HEK293 (cell line): Measurements from ENCODE around the gene RAB13.
A peak's percentile ranks its signal among the peaks of the same experiment; 100 is the strongest.

ENCODE experiments used
- EGR2 ChIP-seq: fragments of 450-650 bp; formaldehyde crosslinking; IDR thresholded peaks from 2 replicates; pipeline ENCODE4 v1.5.1; 2016; ENCODE audit warnings: low read depth, missing biosample characterization, missing genetic modification characterization
- GLI4 ChIP-seq: fragments of 450-650 bp; formaldehyde crosslinking; IDR thresholded peaks from 2 replicates; pipeline ENCODE4 v1.5.1; 2016; ENCODE audit warnings: missing biosample characterization, missing genetic modification characterization
- KLF17 ChIP-seq: fragments of 450-650 bp; formaldehyde crosslinking; IDR thresholded peaks from 2 replicates; pipeline ENCODE4 v1.5.1; 2016; ENCODE audit warnings: missing biosample characterization, missing genetic modification characterization
- MEIS1 ChIP-seq: sonication (generic); formaldehyde crosslinking; IDR thresholded peaks from 2 replicates; pipeline ENCODE4 v1.8.1; 2022; ENCODE audit warnings: missing genetic modification reagents, mild to moderate bottlenecking, borderline replicate concordance
- PRDM1 ChIP-seq: fragments of 450-650 bp; formaldehyde crosslinking; IDR thresholded peaks from 2 replicates; pipeline ENCODE4; 2016; ENCODE audit warnings: missing biosample characterization, missing genetic modification characterization
- SCRT1 ChIP-seq: fragments of 450-650 bp; formaldehyde crosslinking; IDR thresholded peaks from 2 replicates; pipeline ENCODE4 v1.5.1; 2016; ENCODE audit warnings: missing biosample characterization, missing genetic modification characterization, borderline replicate concordance
- SP3 ChIP-seq: fragments of 450-650 bp; formaldehyde crosslinking; IDR thresholded peaks from 2 replicates; pipeline ENCODE4 v1.5.1; 2016; ENCODE audit warnings: missing biosample characterization, missing genetic modification characterization
- ZBTB26 ChIP-seq: fragments of 450-650 bp; formaldehyde crosslinking; optimal IDR thresholded peaks from 2 replicates; pipeline ENCODE3; 2016; ENCODE audit warnings: missing biosample characterization, mild to moderate bottlenecking, missing genetic modification characterization
- ZBTB6 ChIP-seq: fragments of 450-650 bp; formaldehyde crosslinking; IDR thresholded peaks from 2 replicates; pipeline ENCODE4 v1.5.1; 2017; ENCODE audit warnings: missing biosample characterization, missing genetic modification characterization
- ZNF132 ChIP-seq: fragments of 450-650 bp; formaldehyde crosslinking; IDR thresholded peaks from 2 replicates; pipeline ENCODE4 v1.5.1; 2017; ENCODE audit warnings: missing biosample characterization, missing genetic modification characterization, borderline replicate concordance
- ZNF138 ChIP-seq: fragments of 450-650 bp; formaldehyde crosslinking; IDR thresholded peaks from 2 replicates; pipeline ENCODE4 v1.5.1; 2016; ENCODE audit warnings: missing biosample characterization, missing genetic modification characterization, borderline replicate concordance
- ZNF146 ChIP-seq: fragments of 450-650 bp; formaldehyde crosslinking; IDR thresholded peaks from 2 replicates; pipeline ENCODE4 v1.5.1; 2016; ENCODE audit warnings: missing biosample characterization, missing genetic modification characterization
- ZNF169 ChIP-seq: fragments of 450-650 bp; formaldehyde crosslinking; IDR thresholded peaks from 2 replicates; pipeline ENCODE4 v1.5.1; 2016; ENCODE audit warnings: missing biosample characterization, missing genetic modification characterization
- ZNF23 ChIP-seq: fragments of 450-650 bp; formaldehyde crosslinking; IDR thresholded peaks from 2 replicates; pipeline ENCODE4 v1.5.1; 2016; ENCODE audit warnings: missing biosample characterization, missing genetic modification characterization, borderline replicate concordance
- ZNF24 ChIP-seq: fragments of 450-650 bp; formaldehyde crosslinking; IDR thresholded peaks from 2 replicates; pipeline ENCODE4 v1.5.1; 2016; ENCODE audit warnings: missing biosample characterization, missing genetic modification characterization
- ZNF274 ChIP-seq, 2 experiments: fragments of 200-500 bp in 1 of 2; fragments of 450-650 bp in 1 of 2; sonication (Bioruptor generic) in 1 of 2; formaldehyde crosslinking in 1 of 2; IDR thresholded peaks; 2 replicates each; pipeline versions ENCODE4 v1.5.1 to v1.6.1; 2014 to 2016; ENCODE audit warnings: borderline replicate concordance in 1 of 2, inconsistent platforms in 1 of 2, low read length in 1 of 2, missing biosample characterization in 1 of 2, missing genetic modification characterization in 1 of 2
- ZNF335 ChIP-seq: fragments of 450-650 bp; formaldehyde crosslinking; conservative IDR thresholded peaks from 2 replicates; pipeline ENCODE4 v1.5.1; 2016; ENCODE audit warnings: missing biosample characterization, missing genetic modification characterization
- ZNF341 ChIP-seq: fragments of 450-650 bp; formaldehyde crosslinking; IDR thresholded peaks from 2 replicates; pipeline ENCODE4; 2016; ENCODE audit warnings: low read depth, missing biosample characterization, missing genetic modification characterization
- ZNF354C ChIP-seq: fragments of 450-650 bp; formaldehyde crosslinking; IDR thresholded peaks from 2 replicates; pipeline ENCODE4 v1.5.1; 2016; ENCODE audit warnings: missing biosample characterization, missing genetic modification characterization, low read depth, borderline replicate concordance
- ZNF366 ChIP-seq: fragments of 450-650 bp; formaldehyde crosslinking; conservative IDR thresholded peaks from 2 replicates; pipeline ENCODE4 v1.5.1; 2016; ENCODE audit warnings: missing biosample characterization, missing genetic modification characterization
- ZNF426 ChIP-seq: fragments of 450-650 bp; formaldehyde crosslinking; IDR thresholded peaks from 2 replicates; pipeline ENCODE4 v1.5.1; 2017; ENCODE audit warnings: missing biosample characterization, missing genetic modification characterization, mild to moderate bottlenecking, inconsistent platforms, moderate library complexity
- ZNF449 ChIP-seq: fragments of 450-650 bp; formaldehyde crosslinking; IDR thresholded peaks from 2 replicates; pipeline ENCODE4 v1.5.1; 2017; ENCODE audit warnings: missing biosample characterization, mild to moderate bottlenecking, missing genetic modification characterization, moderate library complexity
- ZNF501 ChIP-seq: fragments of 450-650 bp; formaldehyde crosslinking; IDR thresholded peaks from 2 replicates; pipeline ENCODE4 v1.5.1; 2016; ENCODE audit warnings: missing biosample characterization, missing genetic modification characterization
- ZNF530 ChIP-seq: fragments of 450-650 bp; formaldehyde crosslinking; IDR thresholded peaks from 2 replicates; pipeline ENCODE4 v1.5.1; 2016; ENCODE audit warnings: low read depth, missing biosample characterization, missing genetic modification characterization
- ZNF585B ChIP-seq: fragments of 450-650 bp; formaldehyde crosslinking; IDR thresholded peaks from 2 replicates; pipeline ENCODE4 v1.5.1; 2016; ENCODE audit warnings: missing biosample characterization, missing genetic modification characterization
- ZNF785 ChIP-seq: fragments of 450-650 bp; formaldehyde crosslinking; IDR thresholded peaks from 2 replicates; pipeline ENCODE4 v1.5.1; 2016; ENCODE audit warnings: missing biosample characterization, missing genetic modification characterization
- ZSCAN18 ChIP-seq: fragments of 450-650 bp; formaldehyde crosslinking; IDR thresholded peaks from 2 replicates; pipeline ENCODE4 v1.5.1; 2016; ENCODE audit warnings: missing biosample characterization, missing genetic modification characterization
- ZSCAN5A ChIP-seq: fragments of 450-650 bp; formaldehyde crosslinking; IDR thresholded peaks from 2 replicates; pipeline ENCODE4 v1.5.1; 2016; ENCODE audit warnings: missing biosample characterization, missing genetic modification characterization
- ZXDB ChIP-seq: fragments of 450-650 bp; formaldehyde crosslinking; IDR thresholded peaks from 2 replicates; pipeline ENCODE4 v1.5.1; 2016; ENCODE audit warnings: missing biosample characterization, missing genetic modification characterization

Gene RAB13

GRCh38 chr1:153985941-153986761 lies at the start of gene RAB13 (continued):
- TF ChIP-seq ZNF449 (tag by site-specific recombination), result no peak; the same call in 1 of the 2 replicates
- no peak for TF ChIP-seq ZNF785 (tag by site-specific recombination)
- no peak for TF ChIP-seq ZNF530 (tag by site-specific recombination)
- TF ChIP-seq KLF17 (tag by site-specific recombination), result no peak
- TF ChIP-seq SCRT1 (tag by site-specific recombination), result no peak
- peak; percentile 42; the same call in 1 of the 2 replicates for TF ChIP-seq ZNF341
- peak; percentile 83; the same call in 1 of the 2 replicates for TF ChIP-seq PRDM1 (tag by site-specific recombination)
- no peak for TF ChIP-seq ZBTB26 (tag by site-specific recombination)
- TF ChIP-seq ZNF501 (tag by site-specific recombination), result no peak
- no peak for TF ChIP-seq ZNF24 (tag by site-specific recombination)
- TF ChIP-seq ZNF335 (tag by site-specific recombination), result peak; percentile 95
- no peak for TF ChIP-seq ZSCAN18 (tag by site-specific recombination)
- TF ChIP-seq ZNF585B (tag by site-specific recombination), result no peak
- no peak for TF ChIP-seq ZNF23 (tag by site-specific recombination)
- no peak for TF ChIP-seq ZNF138 (tag by site-specific recombination)
- TF ChIP-seq ZNF426, result no peak
- peak; percentile 14; the same call in 1 of the 2 replicates for TF ChIP-seq ZXDB (tag by site-specific recombination)
- TF ChIP-seq GLI4 (tag by site-specific recombination), result no peak
- no peak for TF ChIP-seq ZSCAN5A (tag by site-specific recombination)
- TF ChIP-seq MEIS1 (CRISPR knock-in tag), result no peak
- TF ChIP-seq EGR2 (tag by site-specific recombination), result peak; percentile 63
- TF ChIP-seq ZNF169 (tag by site-specific recombination), result no peak
- no peak for TF ChIP-seq ZNF132 (tag by site-specific recombination)
- no peak for TF ChIP-seq ZBTB6 (tag by site-specific recombination)
- no peak for TF ChIP-seq ZNF146 (tag by site-specific recombination)
- TF ChIP-seq SP3 (tag by site-specific recombination), result no peak; the same call in 1 of the 2 replicates
- no peak for TF ChIP-seq ZNF274 (IDR thresholded peaks at IDR 0.05; ENCODE audit: low read length)
- TF ChIP-seq ZNF274 (tag by site-specific recombination; IDR thresholded peaks at IDR 0.05; ENCODE audit: borderline replicate concordance), result no peak
- no peak for TF ChIP-seq ZNF354C (tag by site-specific recombination)
- TF ChIP-seq ZNF366, result no peak; the same call in 1 of the 2 replicates
